ENCODE measurements around the gene UFD1. TPM values are rescaled to one million over a fixed set of nuclear protein-coding genes. Genes with fewer than 3 reads are reported as not detected.
A peak's percentile ranks its signal among the peaks of the same experiment; 100 is the strongest.

The UFD1 gene
- total RNA-seq, 1 donor from 2014 or later = 48.0 TPM

DNA sequence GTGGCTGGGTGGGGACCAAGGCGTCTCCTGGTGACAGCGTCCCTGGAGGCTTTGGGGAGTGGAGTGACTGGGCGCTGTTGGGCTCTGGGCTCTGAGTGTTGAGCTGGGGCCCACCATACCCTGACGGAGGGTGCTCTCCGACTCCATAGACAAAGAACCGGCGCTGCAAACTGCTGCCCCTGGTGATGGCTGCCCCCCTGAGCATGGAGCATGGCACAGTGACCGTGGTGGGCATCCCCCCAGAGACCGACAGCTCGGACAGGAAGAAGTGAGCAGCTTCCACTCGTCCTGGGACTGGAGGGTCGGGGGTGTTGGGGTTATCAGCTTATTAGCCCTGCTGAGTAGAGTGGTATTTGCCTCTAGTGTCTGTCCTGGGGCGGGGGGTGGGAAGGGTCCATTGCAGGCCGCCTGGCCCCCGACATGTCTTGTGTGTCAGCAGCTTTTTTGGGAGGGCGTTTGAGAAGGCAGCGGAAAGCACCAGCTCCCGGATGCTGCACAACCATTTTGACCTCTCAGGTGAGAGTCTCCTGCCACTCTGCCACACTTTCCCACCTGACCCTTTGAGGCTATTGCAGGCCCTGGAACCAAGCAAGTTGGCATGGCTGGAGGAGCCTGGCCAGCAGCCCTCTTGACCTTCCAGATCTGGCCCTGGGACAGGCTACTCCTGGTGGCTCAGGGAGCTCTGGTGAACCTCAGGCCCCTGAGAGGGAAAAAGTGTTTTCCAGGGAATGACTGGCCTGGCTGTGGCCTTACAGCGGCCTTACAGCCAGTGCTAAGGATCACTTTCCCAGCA lies 37.6 kb upstream of the UFD1 start:
- H3K27me3 Mint-ChIP-seq (ENCODE audit: unreplicated experiment) = peaks cover 16% of the 10 kb centered on the region
- no peak overlapping the region for H3K27ac Mint-ChIP-seq (ENCODE audit: unreplicated experiment)
- DNase-seq = no peak
- no peak overlapping the region for H3K4me3 Mint-ChIP-seq (ENCODE audit: unreplicated experiment)
- TF ChIP-seq, protein P1, sequence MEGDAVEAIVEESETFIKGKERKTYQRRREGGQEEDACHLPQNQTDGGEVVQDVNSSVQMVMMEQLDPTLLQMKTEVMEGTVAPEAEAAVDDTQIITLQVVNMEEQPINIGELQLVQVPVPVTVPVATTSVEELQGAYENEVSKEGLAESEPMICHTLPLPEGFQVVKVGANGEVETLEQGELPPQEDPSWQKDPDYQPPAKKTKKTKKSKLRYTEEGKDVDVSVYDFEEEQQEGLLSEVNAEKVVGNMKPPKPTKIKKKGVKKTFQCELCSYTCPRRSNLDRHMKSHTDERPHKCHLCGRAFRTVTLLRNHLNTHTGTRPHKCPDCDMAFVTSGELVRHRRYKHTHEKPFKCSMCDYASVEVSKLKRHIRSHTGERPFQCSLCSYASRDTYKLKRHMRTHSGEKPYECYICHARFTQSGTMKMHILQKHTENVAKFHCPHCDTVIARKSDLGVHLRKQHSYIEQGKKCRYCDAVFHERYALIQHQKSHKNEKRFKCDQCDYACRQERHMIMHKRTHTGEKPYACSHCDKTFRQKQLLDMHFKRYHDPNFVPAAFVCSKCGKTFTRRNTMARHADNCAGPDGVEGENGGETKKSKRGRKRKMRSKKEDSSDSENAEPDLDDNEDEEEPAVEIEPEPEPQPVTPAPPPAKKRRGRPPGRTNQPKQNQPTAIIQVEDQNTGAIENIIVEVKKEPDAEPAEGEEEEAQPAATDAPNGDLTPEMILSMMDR (IDR thresholded peaks at IDR 0.05; ENCODE audit: partially characterized antibody, unreplicated experiment) = no peak
- H3K4me1 Mint-ChIP-seq (ENCODE audit: low read depth, unreplicated experiment) = peaks cover 23% of the 10 kb centered on the region
- peaks cover 14% of the 10 kb centered on the region for H3K9me3 Mint-ChIP-seq (ENCODE audit: unreplicated experiment)
- peaks cover 6% of the 10 kb centered on the region for H3K36me3 Mint-ChIP-seq (ENCODE audit: unreplicated experiment)

- peaks cover 23% of the 10 kb centered on the region for H3K4me1 Mint-ChIP-seq (ENCODE audit: low read depth, unreplicated experiment)
- peaks cover 16% of the 10 kb centered on the region for H3K27me3 Mint-ChIP-seq (ENCODE audit: unreplicated experiment)
- no peak for DNase-seq
- peak overlapping the region; percentile 6 for H3K4me3 Mint-ChIP-seq (ENCODE audit: unreplicated experiment)
- H3K36me3 Mint-ChIP-seq (ENCODE audit: unreplicated experiment) = peaks cover 6% of the 10 kb centered on the region
- H3K9me3 Mint-ChIP-seq (ENCODE audit: unreplicated experiment) = peaks cover 14% of the 10 kb centered on the region
- TF ChIP-seq, protein P1 (IDR thresholded peaks at IDR 0.05; ENCODE audit: partially characterized antibody, unreplicated experiment) = no peak
- H3K27ac Mint-ChIP-seq (ENCODE audit: unreplicated experiment) = peak overlapping the region; percentile 90
Measured at GRCh38 chr22:19515654-19516377, 36.8 kb upstream of the UFD1 start.

DNA sequence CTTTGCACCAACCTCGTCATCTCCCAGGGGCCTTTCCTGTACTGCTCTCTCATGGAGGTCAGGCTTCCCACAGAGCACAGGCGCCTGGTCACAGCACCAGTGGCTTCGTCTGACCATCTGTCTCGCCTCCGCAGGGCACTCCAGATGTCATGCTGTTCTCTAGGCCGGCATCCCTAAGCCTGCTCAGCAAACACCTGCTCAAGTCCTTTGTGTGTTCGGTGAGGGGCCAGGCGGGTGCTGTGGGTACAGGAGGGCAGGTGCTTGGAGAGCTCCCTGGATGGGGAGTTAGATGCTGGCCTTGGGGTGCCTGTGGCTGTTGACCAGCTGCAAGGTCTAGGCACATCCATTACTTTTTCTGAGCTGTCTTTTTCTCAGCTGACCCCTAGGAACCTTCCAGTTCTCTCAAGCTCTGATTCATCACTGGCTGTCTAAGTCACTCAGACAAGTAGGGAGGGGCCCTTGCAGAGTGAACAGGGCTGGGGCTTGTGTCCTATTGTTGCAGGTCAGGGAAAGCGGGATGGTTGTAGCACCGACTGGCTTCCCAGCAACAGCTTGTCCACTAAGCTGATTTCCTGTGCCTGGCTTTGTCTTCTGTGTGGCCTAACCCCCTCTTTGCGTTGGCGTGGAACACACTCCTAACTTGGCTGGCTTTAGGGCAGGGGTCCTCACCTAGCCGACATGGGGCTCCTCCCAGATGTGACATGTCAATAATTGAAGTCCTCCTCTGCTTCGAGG lies 36.0 kb upstream of the UFD1 start:
- DNase-seq = peak; percentile 83
- H3K27ac Mint-ChIP-seq (ENCODE audit: unreplicated experiment) = peak overlapping the region; percentile 90
- peaks cover 14% of the 10 kb centered on the region for H3K9me3 Mint-ChIP-seq (ENCODE audit: unreplicated experiment)
- H3K27me3 Mint-ChIP-seq (ENCODE audit: unreplicated experiment) = peaks cover 16% of the 10 kb centered on the region
- TF ChIP-seq, protein P1 (IDR thresholded peaks at IDR 0.05; ENCODE audit: partially characterized antibody, unreplicated experiment) = no peak
- peak overlapping the region; percentile 65 for H3K4me3 Mint-ChIP-seq (ENCODE audit: unreplicated experiment)
- H3K36me3 Mint-ChIP-seq (ENCODE audit: unreplicated experiment) = peaks cover 6% of the 10 kb centered on the region
- H3K4me1 Mint-ChIP-seq (ENCODE audit: low read depth, unreplicated experiment) = peaks cover 23% of the 10 kb centered on the region

GRCh38 chr22:19513823-19514222 lies 34.8 kb upstream of the UFD1 start:
- H3K4me3 Mint-ChIP-seq (ENCODE audit: unreplicated experiment) = no peak overlapping the region
- peaks cover 19% of the 10 kb centered on the region for H3K4me1 Mint-ChIP-seq (ENCODE audit: low read depth, unreplicated experiment)
- TF ChIP-seq, protein P1 (IDR thresholded peaks at IDR 0.05; ENCODE audit: partially characterized antibody, unreplicated experiment) = no peak
- DNase-seq = no peak
- H3K27ac Mint-ChIP-seq (ENCODE audit: unreplicated experiment) = peak overlapping the region; percentile 45
- peaks cover 16% of the 10 kb centered on the region for H3K27me3 Mint-ChIP-seq (ENCODE audit: unreplicated experiment)
- H3K9me3 Mint-ChIP-seq (ENCODE audit: unreplicated experiment) = peaks cover 14% of the 10 kb centered on the region
- peaks cover 6% of the 10 kb centered on the region for H3K36me3 Mint-ChIP-seq (ENCODE audit: unreplicated experiment)

Measured in glutamatergic neuron (in vitro differentiated cells).